SU-DHL-6 (cell line): ENCODE measurements around the gene RCAN2.

ENCODE experiments used
- H2AFZ ChIP-seq: fragments of 200-600 bp; sonication (generic); 2 replicates; pipeline ENCODE4 v1.6.1; 2014; ENCODE audit warnings: low read depth, mild to moderate bottlenecking, moderate library complexity, mixed read lengths, antibody characterized with exemption, low read length; ENCODE audit not compliant: severe bottlenecking
- H3F3A ChIP-seq: fragments of 200-600 bp; shearing (Covaris generic); 2 replicates; pipeline ENCODE4 v1.6.0; 2016; ENCODE audit warnings: antibody characterized with exemption, mild to moderate bottlenecking; ENCODE audit not compliant: insufficient read depth
- H3K27ac ChIP-seq: fragments of 200-600 bp; sonication (generic); 2 replicates; pipeline ENCODE4 v1.5.1; 2016; ENCODE audit warnings: low read depth, mild to moderate bottlenecking, low read length, moderate library complexity, mixed read lengths
- H3K27me3 ChIP-seq: fragments of 200-600 bp; sonication (generic), shearing (Covaris generic); 2 replicates; pipeline ENCODE4 v1.6.0; 2014; ENCODE audit warnings: mild to moderate bottlenecking, low read length
- H3K36me3 ChIP-seq: fragments of 200-600 bp; sonication (generic); 2 replicates; pipeline ENCODE4 v1.6.1; 2014; ENCODE audit warnings: mild to moderate bottlenecking, low read length, mixed read lengths
- H3K4me2 ChIP-seq: fragments of 300-600, 200-600 bp; shearing (Covaris generic), sonication (generic); 2 replicates; pipeline ENCODE4 v1.6.0; 2014; ENCODE audit warnings: low read length, low read depth, mild to moderate bottlenecking; ENCODE audit not compliant: poor library complexity, severe bottlenecking
- H3K4me3 ChIP-seq: fragments of 200-600 bp; sonication (generic); 2 replicates; pipeline ENCODE4 v1.5.1; 2014; ENCODE audit warnings: antibody characterized with exemption, low read length, mild to moderate bottlenecking, mixed read lengths; ENCODE audit not compliant: insufficient read depth, poor library complexity, severe bottlenecking
- H3K79me2 ChIP-seq: fragments of 200-600 bp; sonication (generic); 2 replicates; pipeline ENCODE4 v1.6.1; 2014; ENCODE audit warnings: mild to moderate bottlenecking, low read length, moderate library complexity; ENCODE audit not compliant: insufficient read depth
- H3K9ac ChIP-seq: fragments of 200-600 bp; sonication (generic); 2 replicates; pipeline ENCODE4 v1.7.0; 2014; ENCODE audit warnings: mild to moderate bottlenecking, low read length
- H3K9me2 ChIP-seq: fragments of 200-600 bp; sonication (generic); replicated peaks from 2 replicates; pipeline ENCODE4 v1.6.1; 2014; ENCODE audit warnings: low read length; ENCODE audit not compliant: insufficient read depth
- H3K9me3 ChIP-seq: fragments of 200-600 bp; sonication (generic); 2 replicates; pipeline ENCODE4 v1.6.1; 2014; ENCODE audit warnings: low read length, mixed read lengths; ENCODE audit not compliant: insufficient read depth
- H4K20me1 ChIP-seq: fragments of 200-600 bp; sonication (generic); 2 replicates; pipeline ENCODE4 v1.6.1; 2014; ENCODE audit warnings: low read depth, mild to moderate bottlenecking, antibody characterized with exemption, low read length, moderate library complexity, mixed read lengths
- CTCF ChIP-seq: fragments of 200-600 bp; sonication (generic); IDR thresholded peaks from one replicate; pipeline ENCODE4 v1.5.1; 2017; ENCODE audit warnings: antibody characterized with exemption, mild to moderate bottlenecking, low read length, moderate library complexity; ENCODE audit not compliant: insufficient read depth, poor library complexity, severe bottlenecking
- EZH2phosphoT487 ChIP-seq: fragments of 200-600 bp; sonication (generic), shearing (Covaris generic); conservative IDR thresholded peaks from 2 replicates; pipeline ENCODE4 v1.6.1; 2018; ENCODE audit warnings: mild to moderate bottlenecking, antibody characterized with exemption, low read length, moderate library complexity, mixed read lengths

RCAN2 gene

GRCh38 chr6:46491201-46491627 is at the start of gene RCAN2:
Gene RCAN2 (minus strand): TSS chr6:46491449.
- Histone ChIP-seq H3K27ac (no peak within 1 kb of the TSS), H3K9me3 (no peaks in the 10 kb centered on the region), H3K9ac (peak within 1 kb of the TSS; percentile 73), H3K4me2 (peak within 1 kb of the TSS; percentile 74), H3F3A (no peaks in the 10 kb centered on the region), H4K20me1 (no peaks in the 10 kb centered on the region), H3K27me3 (no peaks in the 10 kb centered on the region), H3K9me2 (no peaks in the 10 kb centered on the region), H3K36me3 (no peaks in the 10 kb centered on the region), H2AFZ (peak within 1 kb of the TSS; percentile 100), H3K79me2 (no peaks in the 10 kb centered on the region), H3K4me3 (peak within 1 kb of the TSS; percentile 86)
- TF ChIP-seq CTCF = no peak
- TF ChIP-seq EZH2phosphoT487 = no peak

- Histone ChIP-seq H3K9me2 (no peaks in the 10 kb centered on the region), H3K9ac (no peak overlapping the region), H3K4me3 (no peak overlapping the region), H3F3A (no peaks in the 10 kb centered on the region), H2AFZ (no peak overlapping the region), H3K27ac (no peak overlapping the region), H3K4me2 (no peak overlapping the region), H3K27me3 (no peaks in the 10 kb centered on the region), H4K20me1 (no peaks in the 10 kb centered on the region), H3K79me2 (no peaks in the 10 kb centered on the region), H3K9me3 (peaks cover 18% of the 10 kb centered on the region; the same call in 1 of the 2 replicates), H3K36me3 (peaks cover 22% of the 10 kb centered on the region)
- TF ChIP-seq CTCF = no peak
- TF ChIP-seq EZH2phosphoT487 = no peak
Observed at GRCh38 chr6:46539866-46540265, 48.6 kb upstream of the RCAN2 start.

GRCh38 chr6:46538800-46539480 is 47.7 kb upstream of the RCAN2 start:
- H3K9me3 ChIP-seq = peaks cover 10% of the 10 kb centered on the region; the same call in 1 of the 2 replicates
- peaks cover 15% of the 10 kb centered on the region for H3K36me3 ChIP-seq
- no peak overlapping the region for H3K4me3 ChIP-seq
- no peaks in the 10 kb centered on the region for H3K27me3 ChIP-seq
- no peak overlapping the region for H3K9ac ChIP-seq
- no peaks in the 10 kb centered on the region for H3K79me2 ChIP-seq
- H3K4me2 ChIP-seq = no peak overlapping the region
- no peak overlapping the region for H3K27ac ChIP-seq
- no peaks in the 10 kb centered on the region for H3K9me2 ChIP-seq
- H3F3A ChIP-seq = no peaks in the 10 kb centered on the region
- no peak overlapping the region for H2AFZ ChIP-seq
- H4K20me1 ChIP-seq = no peaks in the 10 kb centered on the region
- no peak for TF ChIP-seq CTCF
- no peak for TF ChIP-seq EZH2phosphoT487
